Measurements from ENCODE around the gene SKAP1. TPM values are rescaled to one million over a fixed set of nuclear protein-coding genes. Genes with fewer than 3 reads are reported as not detected.
"Not testable (repeated sequence)": the region's sequence is repeated elsewhere in the genome, so short reads cannot be mapped to it uniquely, and the experiment has no call there.

SKAP1 gene
- total RNA-seq, 1 donor from 2014 or later = 5.1 TPM

- H3K27me3 ChIP-seq = peaks cover 32% of the 10 kb centered on the region
- H3K36me3 ChIP-seq = no peaks in the 10 kb centered on the region
- no peak for TF ChIP-seq CTCF (IDR thresholded peaks at IDR 0.05)
- intact Hi-C loops (cut with DNase I) = loop anchor here (10.0 kb wide), 1 partner anchor 268 kb away; the partner anchor contains the start of genes HOXB7 and HOXB8
- H3K4me3 ChIP-seq = no peak overlapping the region
- H3K4me1 ChIP-seq = no peaks in the 10 kb centered on the region
- DNase-seq = no peak
- H3K9me3 ChIP-seq = no peaks in the 10 kb centered on the region
- H3K27ac ChIP-seq = no peak overlapping the region
- ATAC-seq = no peak
Measured at GRCh38 chr17:48347177-48347576, 82.8 kb downstream of the SKAP1 start.

GRCh38 chr17:48344251-48344650 lies 85.8 kb downstream of the SKAP1 start:
- intact Hi-C loops (cut with DNase I) = loop anchor here (10.0 kb wide), 1 partner anchor 271 kb away; the partner anchor contains the start of genes HOXB7 and HOXB8
- no peak for TF ChIP-seq CTCF (IDR thresholded peaks at IDR 0.05)
- H3K4me3 ChIP-seq = no peak overlapping the region
- H3K4me1 ChIP-seq = no peaks in the 10 kb centered on the region
- H3K36me3 ChIP-seq = no peaks in the 10 kb centered on the region
- ATAC-seq (no peak), DNase-seq (no peak)
- no peak overlapping the region for H3K27ac ChIP-seq
- peaks cover 53% of the 10 kb centered on the region for H3K27me3 ChIP-seq
- H3K9me3 ChIP-seq = no peaks in the 10 kb centered on the region

GRCh38 chr17:48340916-48341315 lies 89.1 kb downstream of the SKAP1 start:
- DNase-seq (no peak), ATAC-seq (no peak)
- H3K4me1 ChIP-seq = no peaks in the 10 kb centered on the region
- no peak for TF ChIP-seq CTCF (IDR thresholded peaks at IDR 0.05)
- no peak overlapping the region for H3K4me3 ChIP-seq
- H3K27ac ChIP-seq = no peak overlapping the region
- H3K36me3 ChIP-seq = no peaks in the 10 kb centered on the region
- intact Hi-C loops (cut with DNase I) = loop anchor here (10.0 kb wide), 1 partner anchor 274 kb away; the partner anchor contains the start of genes HOXB7 and HOXB8
- peaks cover 63% of the 10 kb centered on the region for H3K27me3 ChIP-seq
- H3K9me3 ChIP-seq = no peaks in the 10 kb centered on the region

- Histone ChIP-seq H3K4me3 (no peak overlapping the region), H3K27me3 (peaks cover 75% of the 10 kb centered on the region), H3K36me3 (no peaks in the 10 kb centered on the region), H3K9me3 (no peaks in the 10 kb centered on the region), H3K27ac (no peak overlapping the region), H3K4me1 (no peaks in the 10 kb centered on the region)
- no peak for ATAC-seq
- no peak for DNase-seq
- intact Hi-C loops (cut with DNase I) = no loop called here
- TF ChIP-seq CTCF (IDR thresholded peaks at IDR 0.05) = no peak
Measured at GRCh38 chr17:48338720-48339119, 91.3 kb downstream of the SKAP1 start.

- H3K4me1 ChIP-seq; DNase-seq; H3K9me3 ChIP-seq; H3K27ac ChIP-seq; intact Hi-C loops (cut with DNase I); H3K4me3 ChIP-seq; ATAC-seq; H3K36me3 ChIP-seq: not testable (repeated sequence)
- peaks cover 75% of the 10 kb centered on the region for H3K27me3 ChIP-seq
Measured at GRCh38 chr17:48337903-48338302, 92.1 kb downstream of the SKAP1 start.

- Histone ChIP-seq H3K4me3 (no peak overlapping the region), H3K9me3 (no peaks in the 10 kb centered on the region), H3K27me3 (peaks cover 75% of the 10 kb centered on the region), H3K36me3 (no peaks in the 10 kb centered on the region), H3K27ac (no peak overlapping the region), H3K4me1 (no peaks in the 10 kb centered on the region)
- DNase-seq (no peak), ATAC-seq (no peak)
- intact Hi-C loops (cut with DNase I) = no loop called here
- no peak for TF ChIP-seq CTCF (IDR thresholded peaks at IDR 0.05)
Measured at GRCh38 chr17:48336986-48337385, 93.0 kb downstream of the SKAP1 start.
